ENCODE data around the gene VPS45.

Gene VPS45

DNA sequence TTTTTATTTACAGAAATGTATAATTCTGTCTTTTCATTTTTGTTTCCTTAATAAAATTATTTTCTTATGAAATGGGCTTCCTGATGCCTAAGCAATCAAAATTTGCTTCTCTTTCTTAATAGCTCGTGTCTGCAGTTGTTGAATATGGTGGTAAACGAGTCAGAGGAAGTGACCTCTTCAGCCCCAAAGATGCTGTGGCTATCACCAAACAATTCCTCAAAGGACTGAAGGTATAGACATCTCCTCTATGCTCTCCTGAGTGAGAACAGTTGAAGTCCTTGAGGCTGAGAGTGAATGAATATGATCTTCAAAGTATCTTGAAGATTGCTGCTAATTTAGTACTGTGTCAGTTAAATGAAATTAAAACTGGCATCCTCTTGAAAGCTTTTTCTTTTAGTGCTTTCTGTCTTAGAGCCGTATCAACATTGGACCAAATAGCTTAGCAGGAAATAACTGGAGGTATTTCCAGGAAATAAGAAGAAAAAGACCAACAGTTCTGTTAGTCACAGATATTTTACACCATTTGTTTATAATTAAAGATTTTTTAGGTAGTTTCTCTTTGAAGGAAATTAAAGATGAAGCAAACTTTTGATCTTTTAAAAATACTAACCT lies 24.7 kb downstream of the VPS45 start:
- H3K4me3 ChIP-seq (ENCODE audit: low read depth, low read length): no peak overlapping the region
- no peak for DNase-seq (ENCODE audit: low read depth)
- no peak for TF ChIP-seq CTCF (IDR thresholded peaks at IDR 0.05; ENCODE audit: low read depth, low read length)
- no peak for TF ChIP-seq POLR2A (IDR thresholded peaks at IDR 0.05; ENCODE audit: extremely low read depth, insufficient read length)
- TF ChIP-seq, protein P1, sequence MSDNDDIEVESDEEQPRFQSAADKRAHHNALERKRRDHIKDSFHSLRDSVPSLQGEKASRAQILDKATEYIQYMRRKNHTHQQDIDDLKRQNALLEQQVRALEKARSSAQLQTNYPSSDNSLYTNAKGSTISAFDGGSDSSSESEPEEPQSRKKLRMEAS (IDR thresholded peaks at IDR 0.05; ENCODE audit: low read depth, low read length): no peak
- TF ChIP-seq MYC (IDR thresholded peaks at IDR 0.05; ENCODE audit: low read depth, low read length): no peak

- DNase-seq (ENCODE audit: low read depth): no peak
- no peak overlapping the region for H3K4me3 ChIP-seq (ENCODE audit: low read depth, low read length)
- no peak for TF ChIP-seq POLR2A (IDR thresholded peaks at IDR 0.05; ENCODE audit: extremely low read depth, insufficient read length)
These were observed 26.2 kb downstream of the VPS45 start for GRCh38 chr1:150093805-150094204.

DNA sequence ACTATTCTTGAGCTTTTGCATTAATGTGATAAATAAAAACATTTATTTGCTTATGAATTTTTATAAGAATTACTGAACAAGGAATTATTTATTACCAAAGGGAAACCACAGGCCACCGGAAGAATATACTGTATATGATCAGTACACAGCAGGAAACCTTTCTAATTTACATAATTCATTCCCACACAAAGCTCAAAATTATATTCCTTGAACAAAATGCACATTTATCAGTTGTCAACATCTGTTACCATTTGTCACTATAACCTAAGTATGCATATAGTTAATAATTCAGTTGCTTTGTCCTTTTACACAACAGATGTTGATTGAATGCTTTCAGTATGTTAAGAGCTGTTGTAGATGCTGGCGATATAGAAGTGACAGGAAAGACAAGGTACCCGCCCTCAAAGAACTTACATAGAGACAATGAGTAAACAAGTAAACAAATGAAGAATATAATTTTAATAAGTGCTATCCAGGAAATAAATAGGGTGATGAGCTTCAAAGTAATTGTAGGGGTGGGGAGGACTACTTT lies 27.2 kb downstream of the VPS45 start:
- no peak for DNase-seq (ENCODE audit: low read depth)
- no peak overlapping the region for H3K4me3 ChIP-seq (ENCODE audit: low read depth, low read length)
- TF ChIP-seq MYC (IDR thresholded peaks at IDR 0.05; ENCODE audit: low read depth, low read length) (no peak), CTCF (IDR thresholded peaks at IDR 0.05; ENCODE audit: low read depth, low read length) (no peak), POLR2A (IDR thresholded peaks at IDR 0.05; ENCODE audit: extremely low read depth, insufficient read length) (no peak)
- TF ChIP-seq, protein P1 (IDR thresholded peaks at IDR 0.05; ENCODE audit: low read depth, low read length): no peak

- TF ChIP-seq MYC (IDR thresholded peaks at IDR 0.05; ENCODE audit: low read depth, low read length) (no peak), POLR2A (IDR thresholded peaks at IDR 0.05; ENCODE audit: extremely low read depth, insufficient read length) (no peak), CTCF (IDR thresholded peaks at IDR 0.05; ENCODE audit: low read depth, low read length) (no peak)
- TF ChIP-seq, protein P1 (IDR thresholded peaks at IDR 0.05; ENCODE audit: low read depth, low read length): no peak
- no peak overlapping the region for H3K4me3 ChIP-seq (ENCODE audit: low read depth, low read length)
- DNase-seq (ENCODE audit: low read depth): no peak
These were observed 35.4 kb downstream of the VPS45 start for GRCh38 chr1:150102986-150103385.

- H3K4me3 ChIP-seq (ENCODE audit: low read depth, low read length): no peak overlapping the region
- TF ChIP-seq POLR2A (IDR thresholded peaks at IDR 0.05; ENCODE audit: extremely low read depth, insufficient read length) (no peak), CTCF (IDR thresholded peaks at IDR 0.05; ENCODE audit: low read depth, low read length) (no peak), MYC (IDR thresholded peaks at IDR 0.05; ENCODE audit: low read depth, low read length) (no peak)
- TF ChIP-seq, protein P1 (IDR thresholded peaks at IDR 0.05; ENCODE audit: low read depth, low read length): no peak
- no peak for DNase-seq (ENCODE audit: low read depth)
These were observed 38.8 kb downstream of the VPS45 start for GRCh38 chr1:150106341-150106740.

- DNase-seq (ENCODE audit: low read depth): no peak
- TF ChIP-seq, protein P1 (IDR thresholded peaks at IDR 0.05; ENCODE audit: low read depth, low read length): no peak
- no peak for TF ChIP-seq MYC (IDR thresholded peaks at IDR 0.05; ENCODE audit: low read depth, low read length)
- no peak for TF ChIP-seq CTCF (IDR thresholded peaks at IDR 0.05; ENCODE audit: low read depth, low read length)
- no peak for TF ChIP-seq POLR2A (IDR thresholded peaks at IDR 0.05; ENCODE audit: extremely low read depth, insufficient read length)
- no peak overlapping the region for H3K4me3 ChIP-seq (ENCODE audit: low read depth, low read length)
These were observed 42.0 kb downstream of the VPS45 start for GRCh38 chr1:150109586-150109985.

All from NB4 (cell line).